Measurements from ENCODE around the gene PPIL1. TPM values are rescaled to one million over a fixed set of nuclear protein-coding genes. Genes with fewer than 3 reads are reported as not detected.

Gene PPIL1
- total and polyA plus RNA-seq, 2 of the 8 experiments (the other 6 are each of a cell fraction or from before 2014, with no cell fraction given) = 83.7 to 86.5 TPM

GRCh38 chr6:36841756-36842155, 32.8 kb downstream of the PPIL1 start:
- H3K9me3 ChIP-seq (ENCODE audit: insufficient read depth in 2 of 2, low read depth in 1 of 2, low read length in 1 of 2) = no peaks in the 10 kb centered on the region
- no peak overlapping the region for H4K8ac ChIP-seq (ENCODE audit: extremely low read depth, insufficient read depth, low read length)
- H3K9ac ChIP-seq (replicated peaks in 1 of 4; ENCODE audit: extremely low read depth in 1 of 4, low read depth in 3 of 4, low read length in 3 of 4) = no peak overlapping the region
- H3K14ac ChIP-seq (ENCODE audit: insufficient read length) = no peak overlapping the region
- H4K5ac ChIP-seq (ENCODE audit: insufficient read length, low read depth, low read length) = no peak overlapping the region
- no peak overlapping the region for H3K56ac ChIP-seq (replicated peaks; ENCODE audit: insufficient read length, low read depth, low read length)
- H4K91ac ChIP-seq (replicated peaks; ENCODE audit: insufficient read length, low read length) = no peak overlapping the region
- WGBS, 2 experiments (ENCODE audit: extremely low coverage in 1 of 2, insufficient coverage in 1 of 2, insufficient read length in 1 of 2, insufficient replicate concordance in 2 of 2, low coverage in 1 of 2, low lambda C conversion rate in 2 of 2, missing lambda C conversion rate in 1 of 2) = 94% methylated on average over 2 of the region's 2 CpGs; no CpG with 5 or more reads in 1 of the 2 experiments
- H2AFZ ChIP-seq (ENCODE audit: low read length) = no peak overlapping the region
- no peak overlapping the region for H3K27ac ChIP-seq (ENCODE audit: low read depth, low read length)
- no peak overlapping the region for H2AK5ac ChIP-seq (ENCODE audit: low read depth, low read length)
- TF ChIP-seq KDM1A (IDR thresholded peaks at IDR 0.05; ENCODE audit: borderline replicate concordance, low read length) (peak; percentile 62; the same call in 1 of the 2 replicates), CTCF (IDR thresholded peaks at IDR 0.05; ENCODE audit: control extremely low read depth in 1 of 3, insufficient read depth in 1 of 3, low read depth in 1 of 3, low read length in 3 of 3) (no peak)
- no peaks in the 10 kb centered on the region for H3K79me2 ChIP-seq (ENCODE audit: control insufficient read depth in 1 of 2, insufficient read depth in 2 of 2, low read length in 2 of 2)
- DNase-seq (ENCODE audit: low read depth in 1 of 2, low spot score in 2 of 2) (no peak), FAIRE-seq (no peak)
- POLR2A ChIA-PET (ENCODE audit: partially characterized antibody) = no interaction called here
- H4K20me1 ChIP-seq (replicated peaks in 1 of 2; ENCODE audit: control insufficient read depth in 1 of 2, insufficient read depth in 2 of 2, low read length in 2 of 2) = peaks cover 0 to 7% of the 10 kb centered on the region in 2 experiments
- H2BK20ac ChIP-seq (ENCODE audit: low read length) = no peak overlapping the region
- H3K36me3 ChIP-seq (ENCODE audit: control insufficient read depth in 2 of 4, insufficient read depth in 4 of 4, low read length in 3 of 4) = no peaks in the 10 kb centered on the region
- no peak overlapping the region for H2BK12ac ChIP-seq (ENCODE audit: low read depth, low read length)
- H3K79me1 ChIP-seq (ENCODE audit: low read depth, low read length) = no peaks in the 10 kb centered on the region
- H3K4me2 ChIP-seq (ENCODE audit: insufficient read depth in 1 of 2, low read depth in 2 of 2, low read length in 2 of 2) = no peak overlapping the region; a peak in 1 of 4 replicates
- peaks cover 13% of the 10 kb centered on the region; the same call in 1 of the 2 replicates for H3K23me2 ChIP-seq (ENCODE audit: low read depth, low read length)
- no peak overlapping the region for H2BK120ac ChIP-seq (replicated peaks; ENCODE audit: low read depth, low read length)
- peaks cover 0 to 10% (median 6%) of the 10 kb centered on the region in 4 experiments; a peak in 5 of 7 replicates for H3K4me1 ChIP-seq (replicated peaks in 1 of 4; ENCODE audit: control insufficient read depth in 3 of 4, insufficient read depth in 4 of 4, low read length in 3 of 4)
- H2BK5ac ChIP-seq (ENCODE audit: low read depth, low read length) = no peak overlapping the region
- CTCF ChIA-PET (ENCODE audit: partially characterized antibody) = interaction anchor here (1.4 to 13.7 kb wide), 3 partner anchors 11 to 72 kb away, joined by 5 to 293 read pairs (median 161); no protein-coding TSS in a partner anchor
- H3K4ac ChIP-seq (replicated peaks; ENCODE audit: insufficient read length, low read depth, low read length) = no peak overlapping the region
- no peak overlapping the region for H3K23ac ChIP-seq (ENCODE audit: insufficient read length)
- H3K27me3 ChIP-seq (replicated peaks in 1 of 4; ENCODE audit: control insufficient read depth in 3 of 4, extremely low read depth in 1 of 4, insufficient read depth in 3 of 4, low read length in 3 of 4) = peaks cover 22 to 50% (median 44%) of the 10 kb centered on the region in 4 experiments
- H3K4me3 ChIP-seq (ENCODE audit: extremely low read depth in 1 of 4, insufficient read depth in 2 of 4, low read depth in 3 of 4, low read length in 4 of 4) = no peak overlapping the region
- H3K18ac ChIP-seq (ENCODE audit: extremely low read depth, low read length) = no peak overlapping the region
- H2BK15ac ChIP-seq (ENCODE audit: low read length) = no peak overlapping the region; the same call in 1 of the 2 replicates
